ENCODE results near the gene ZBED3.
A peak's percentile ranks its signal among the peaks of the same experiment; 100 is the strongest.

Gene ZBED3

DNA sequence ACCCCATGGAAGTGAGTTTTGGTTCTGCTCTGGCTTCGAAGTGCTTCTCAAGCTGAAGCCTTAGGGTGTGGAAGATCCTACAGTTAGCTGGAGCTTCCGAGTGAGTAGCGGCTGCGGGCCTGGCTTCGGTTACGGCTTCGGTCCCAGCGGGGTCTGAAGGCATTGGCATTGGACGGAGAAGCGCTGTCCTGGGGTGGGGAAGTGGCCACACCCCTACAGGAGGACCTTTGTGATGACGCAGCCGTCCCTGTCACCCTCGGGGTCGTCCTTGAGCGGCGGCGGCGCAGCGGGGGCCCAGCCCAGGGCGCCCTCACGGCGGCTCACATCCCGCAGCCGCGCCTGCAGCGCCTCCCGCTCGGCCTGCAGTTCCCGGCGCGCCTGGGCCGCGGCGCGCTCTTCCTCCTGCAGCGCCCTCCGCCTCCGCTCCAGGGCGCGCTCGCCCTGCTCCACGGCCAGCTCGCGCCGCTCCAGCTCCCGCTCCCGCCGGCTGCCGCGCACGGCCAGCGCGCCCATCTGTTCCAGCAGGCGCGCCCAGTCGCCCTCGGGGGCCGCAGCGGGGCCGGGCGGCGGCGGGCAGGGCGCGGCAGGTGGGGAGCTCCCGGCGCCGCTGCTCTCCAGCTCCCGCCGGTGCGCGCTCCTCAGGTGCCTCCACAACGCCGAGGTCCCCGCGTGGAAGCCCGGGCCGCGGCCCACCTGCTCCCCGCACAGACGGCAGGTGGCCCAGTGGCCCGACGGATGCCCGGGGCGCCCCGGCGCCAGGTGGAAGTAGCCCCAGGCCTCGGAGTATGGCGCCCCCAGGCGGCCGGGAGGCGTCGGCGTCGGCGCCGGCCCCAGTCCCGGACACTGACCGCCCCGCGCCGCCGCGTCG lies 9.9 kb downstream of the ZBED3 start:
- DNase-seq (ENCODE audit: low spot score), result peak; percentile 47

DNA sequence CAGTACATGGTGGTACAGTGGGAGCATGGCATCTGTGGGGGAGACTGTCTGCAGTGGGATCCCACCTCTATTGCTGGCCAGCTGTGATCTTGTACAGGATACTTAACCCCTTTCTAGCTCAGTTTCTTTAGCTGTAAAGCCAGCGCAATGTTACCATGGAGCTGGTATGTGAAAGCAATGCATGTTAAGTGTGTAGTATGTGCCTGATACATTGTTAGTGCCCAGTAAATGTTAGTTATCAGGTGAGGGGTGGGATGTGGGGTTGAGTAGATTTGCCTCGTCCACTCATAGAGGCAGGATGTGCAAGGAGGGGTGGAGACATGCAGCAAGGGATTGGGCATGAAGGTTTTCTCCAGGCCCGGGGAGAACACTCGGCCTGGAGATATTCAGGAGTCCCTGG lies 12.3 kb downstream of the ZBED3 start:
- DNase-seq (ENCODE audit: low spot score), result no peak

DNA sequence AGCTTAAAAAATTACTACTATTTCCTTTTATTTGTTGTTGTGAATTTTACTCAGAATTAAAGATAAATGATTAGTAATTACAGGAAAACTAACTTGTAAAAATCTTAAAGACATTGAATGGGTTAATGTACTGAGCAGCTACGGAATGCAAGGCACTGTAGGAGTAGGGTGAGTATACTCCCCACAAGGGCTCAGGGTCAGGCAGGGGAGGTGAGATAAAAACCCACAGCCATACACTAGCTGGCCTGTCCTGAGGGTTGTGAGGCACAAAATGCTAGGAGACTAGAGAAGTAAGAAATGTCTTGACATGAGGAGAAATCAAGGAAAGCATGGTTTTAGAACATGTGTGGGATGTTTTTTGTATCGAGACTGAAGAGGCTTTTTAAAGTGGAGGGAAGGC lies 13.4 kb downstream of the ZBED3 start:
- DNase-seq (ENCODE audit: low spot score), result no peak

DNA sequence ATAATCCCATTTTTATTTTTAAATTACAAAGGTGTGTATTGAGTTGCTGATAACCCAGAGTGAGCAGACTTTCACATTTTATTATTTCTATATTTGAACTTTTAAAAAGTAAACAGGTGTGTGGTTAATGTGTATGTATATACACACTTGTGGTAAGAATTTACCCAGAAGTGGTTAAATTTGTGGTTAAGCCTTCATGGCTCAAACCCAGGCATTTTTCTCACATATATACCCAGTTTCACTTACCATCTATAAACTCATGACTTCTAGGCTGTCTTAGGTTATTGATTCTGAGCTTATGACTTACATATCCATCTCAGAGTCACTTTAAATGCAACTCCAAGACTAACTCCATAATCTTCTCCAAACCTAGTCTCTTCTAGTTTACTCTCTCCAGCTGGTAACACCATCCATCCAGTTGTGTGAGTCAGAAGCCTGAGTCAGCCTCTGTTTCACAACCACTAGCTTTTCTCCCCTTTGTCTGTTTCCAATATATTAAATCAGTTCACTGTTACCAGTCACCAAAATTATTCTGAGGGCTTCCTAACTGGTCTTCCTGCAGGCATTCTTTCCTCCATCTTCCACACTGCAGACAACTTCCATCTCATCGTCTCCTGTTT lies 20.2 kb downstream of the ZBED3 start:
- DNase-seq (ENCODE audit: low spot score), result no peak

DNA sequence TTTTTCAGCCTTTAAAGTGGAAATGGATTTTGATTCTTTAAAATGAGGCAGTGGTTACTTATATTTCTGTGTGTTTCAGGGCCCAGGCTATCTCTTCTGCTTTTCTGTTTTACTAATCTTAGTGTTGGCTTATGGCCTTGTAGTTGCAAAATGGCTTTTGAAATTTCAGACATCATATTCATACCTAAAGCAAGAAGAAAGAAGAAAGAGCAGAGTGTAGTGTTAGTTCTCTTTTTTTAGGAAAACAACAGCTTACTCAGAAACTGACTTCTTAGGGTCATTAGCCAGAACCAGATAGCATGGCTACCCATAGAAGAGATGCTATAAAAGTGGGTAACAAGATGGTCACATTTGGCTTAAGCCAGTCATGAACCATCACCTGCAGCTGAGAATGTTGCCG lies 20.9 kb downstream of the ZBED3 start:
- no peak for DNase-seq (ENCODE audit: low spot score)

DNA sequence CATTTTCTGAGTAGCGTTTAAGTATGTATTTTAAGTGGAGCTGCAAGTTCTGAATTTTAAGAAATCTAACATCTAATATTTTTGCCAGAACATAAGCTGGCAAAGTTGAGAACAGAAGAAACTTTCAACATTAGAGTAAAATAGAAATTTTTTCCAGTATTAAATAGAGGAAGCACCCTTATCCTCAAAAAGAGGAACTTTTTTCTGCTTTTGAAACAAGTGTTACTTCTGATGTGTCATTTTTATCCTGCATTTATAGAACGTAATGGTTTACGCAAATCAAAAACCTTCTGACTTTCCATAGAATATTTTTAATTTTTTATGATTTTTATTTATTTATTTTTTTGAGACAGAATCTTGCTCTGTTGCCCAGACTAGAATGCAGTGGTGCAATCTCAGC lies 21.8 kb downstream of the ZBED3 start:
- DNase-seq (ENCODE audit: low spot score), result no peak

DNA sequence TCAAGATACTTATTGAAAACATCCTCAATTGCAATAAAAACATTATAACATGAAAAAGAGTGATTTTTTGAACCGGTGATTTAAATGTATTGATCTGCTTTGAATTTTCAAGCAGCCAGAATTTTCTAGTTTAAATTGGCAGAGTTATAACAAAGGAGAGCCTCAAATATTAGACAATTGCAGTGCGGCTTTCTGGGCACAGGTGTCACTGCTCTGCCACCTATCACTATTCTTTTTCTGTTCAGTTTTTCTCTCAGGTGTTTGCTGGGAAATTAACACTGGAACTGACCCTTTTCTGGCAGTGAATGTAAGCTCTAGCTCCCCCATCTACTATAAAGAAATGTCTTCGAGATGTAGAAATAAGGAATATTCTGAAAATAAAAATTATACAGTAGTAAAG lies 23.0 kb downstream of the ZBED3 start:
- DNase-seq (ENCODE audit: low spot score), result no peak

DNA sequence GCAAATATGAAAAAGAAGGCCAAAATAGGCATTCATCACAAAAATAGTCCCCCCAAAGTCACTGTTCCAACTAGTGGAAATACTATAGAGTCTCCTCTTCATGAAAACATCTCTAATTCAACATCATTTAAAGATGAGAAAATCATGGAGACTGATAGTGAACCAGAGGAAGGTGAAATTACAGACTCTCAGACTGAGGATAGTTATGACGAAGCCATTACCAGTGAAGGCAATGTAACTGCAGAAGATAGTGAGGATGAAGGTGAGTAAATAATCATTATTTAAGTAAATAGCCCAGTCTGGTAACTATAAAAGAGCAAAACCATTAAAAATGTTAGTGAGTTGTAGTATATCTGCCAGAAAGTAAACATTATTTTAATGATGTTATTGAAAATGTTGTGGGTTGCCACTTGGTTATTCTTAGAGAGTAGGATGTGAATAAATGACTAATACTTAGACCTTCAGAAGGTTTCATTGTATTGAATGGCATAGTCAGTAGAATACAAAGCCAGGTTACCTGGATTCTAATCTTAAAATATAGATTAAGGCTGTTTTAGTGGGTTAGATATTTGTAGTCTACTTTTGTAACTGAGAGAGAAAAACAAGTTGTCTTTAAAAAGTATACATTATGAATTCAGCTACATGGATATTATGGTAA lies 40.5 kb downstream of the ZBED3 start:
- DNase-seq (ENCODE audit: low spot score), result no peak

DNA sequence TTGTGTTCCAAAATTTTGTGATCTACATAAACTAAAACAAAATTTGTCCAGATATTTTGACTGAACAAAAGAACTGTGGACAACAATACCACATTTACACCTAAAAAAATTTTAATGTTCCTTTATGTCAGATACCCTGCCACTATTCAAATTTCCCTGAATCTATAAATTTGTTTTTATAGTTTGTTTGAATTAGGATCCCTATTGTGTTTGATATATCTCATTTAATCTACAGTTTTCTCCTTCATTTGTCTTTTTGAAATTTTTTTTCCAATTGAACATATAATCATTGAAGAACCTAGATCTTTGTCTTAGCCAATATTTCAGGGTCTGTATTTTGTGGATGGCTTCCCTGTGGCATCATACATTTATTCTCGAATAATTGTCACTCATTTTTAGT lies 51.1 kb downstream of the ZBED3 start:
- DNase-seq (ENCODE audit: low spot score), result no peak

DNA sequence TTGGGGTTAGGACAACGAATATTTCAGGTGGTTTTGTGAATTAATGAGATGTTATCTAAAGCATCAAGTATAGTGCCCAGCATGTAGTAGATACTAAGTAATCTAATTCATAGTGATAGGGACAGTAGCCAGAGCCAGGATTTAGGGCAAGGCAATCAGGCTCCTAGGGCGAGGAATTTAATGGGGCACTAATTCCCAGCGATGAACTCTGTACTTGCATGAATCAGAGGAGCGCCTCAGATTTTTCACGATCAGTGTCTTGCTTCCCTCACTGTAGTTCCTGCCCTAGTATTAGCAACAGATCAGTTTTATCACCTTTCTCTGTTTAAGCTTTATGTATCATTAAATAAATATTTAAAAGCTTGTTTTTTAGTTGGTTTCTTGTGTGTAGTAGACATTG lies 53.7 kb downstream of the ZBED3 start:
- no peak for DNase-seq (ENCODE audit: low spot score)

DNA sequence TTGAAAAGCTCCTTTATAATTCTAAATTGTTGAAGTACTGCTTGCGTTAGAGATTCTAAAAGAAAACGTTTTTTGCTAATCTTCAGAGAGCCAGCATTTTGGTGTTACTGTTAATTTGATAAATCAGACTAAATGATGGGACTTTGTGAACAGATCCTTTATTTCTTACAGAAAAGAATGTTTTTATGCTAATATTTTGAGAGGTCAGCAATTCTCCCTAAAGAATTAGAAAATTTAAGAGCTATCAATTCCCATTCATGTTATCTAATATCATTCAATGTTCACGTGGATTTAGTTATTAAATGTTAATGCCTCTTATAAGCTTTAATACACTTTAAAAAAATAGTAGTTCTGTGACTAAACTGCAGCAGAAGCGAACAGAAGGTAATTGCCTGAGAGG lies 54.5 kb downstream of the ZBED3 start:
- no peak for DNase-seq (ENCODE audit: low spot score)

DNA sequence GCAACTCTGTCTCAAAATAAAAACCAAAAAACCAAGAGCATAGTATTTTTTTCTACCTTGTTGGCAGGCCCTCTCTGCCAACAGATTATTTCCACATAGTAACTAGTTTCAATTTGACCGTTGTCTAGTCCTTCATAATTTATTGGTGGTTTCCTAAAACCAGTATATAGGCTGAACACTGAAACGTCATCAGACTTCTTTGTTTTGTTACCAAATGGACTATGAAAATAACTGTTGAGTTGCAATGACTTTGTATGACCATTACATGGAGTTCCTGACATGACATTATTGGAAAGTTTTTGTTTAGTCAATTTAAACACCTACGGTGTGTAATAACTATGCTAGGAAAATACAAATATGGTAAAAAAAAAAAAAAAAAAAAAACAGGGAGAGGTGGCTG lies 55.2 kb downstream of the ZBED3 start:
- DNase-seq (ENCODE audit: low spot score), result no peak

DNA sequence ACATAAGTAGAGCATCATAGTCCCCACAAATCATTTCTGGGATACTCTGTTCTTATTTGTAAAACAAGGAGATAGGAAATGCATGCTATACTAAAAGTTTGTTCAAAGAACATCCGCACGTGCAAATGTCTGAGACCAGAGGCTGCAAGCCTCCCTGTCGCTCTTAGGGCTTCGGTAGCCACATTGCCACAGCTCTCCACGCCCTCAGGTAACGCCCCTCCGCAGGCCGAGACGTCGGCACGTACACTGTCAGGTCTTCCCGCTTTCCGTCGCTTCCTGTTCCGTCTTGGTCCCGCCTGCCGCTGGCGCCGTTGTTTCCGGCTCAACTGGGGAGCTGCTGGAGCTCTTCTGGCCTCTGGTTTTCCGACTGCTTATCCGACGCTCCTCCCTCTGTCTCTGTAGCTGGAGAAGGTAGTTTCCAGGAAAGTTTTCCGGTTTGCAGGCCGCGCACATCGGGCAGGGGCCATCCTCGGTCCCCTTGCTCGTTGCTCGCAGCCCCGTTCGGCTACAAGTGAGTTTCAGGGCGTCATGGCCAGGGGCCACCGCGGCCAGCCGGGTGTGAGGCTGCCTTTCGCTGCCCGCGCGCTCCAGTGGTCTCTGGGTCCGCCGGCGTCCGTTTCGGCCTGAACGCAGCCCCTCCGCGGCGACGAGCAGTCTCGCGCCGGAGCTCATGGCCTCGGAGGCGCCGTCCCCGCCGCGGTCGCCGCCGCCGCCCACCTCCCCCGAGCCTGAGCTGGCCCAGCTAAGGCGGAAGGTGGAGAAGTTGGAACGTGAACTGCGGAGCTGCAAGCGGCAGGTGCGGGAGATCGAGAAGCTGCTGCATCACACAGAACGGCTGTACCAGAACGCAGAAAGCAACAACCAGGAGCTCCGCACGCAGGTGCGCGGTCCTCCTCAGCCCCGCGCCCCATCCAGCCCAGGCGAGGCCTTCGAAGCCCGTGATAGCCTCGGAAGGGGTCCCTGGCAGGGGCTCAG lies 56.7 kb downstream of the ZBED3 start, which contains the start of gene AGGF1:
AGGF1 (plus strand) TSS at position 308 of the 975 bp plus-strand sequence; CDS start at position 671, 363 bp downstream.
- peak; percentile 90 for DNase-seq (ENCODE audit: low spot score)

DNA sequence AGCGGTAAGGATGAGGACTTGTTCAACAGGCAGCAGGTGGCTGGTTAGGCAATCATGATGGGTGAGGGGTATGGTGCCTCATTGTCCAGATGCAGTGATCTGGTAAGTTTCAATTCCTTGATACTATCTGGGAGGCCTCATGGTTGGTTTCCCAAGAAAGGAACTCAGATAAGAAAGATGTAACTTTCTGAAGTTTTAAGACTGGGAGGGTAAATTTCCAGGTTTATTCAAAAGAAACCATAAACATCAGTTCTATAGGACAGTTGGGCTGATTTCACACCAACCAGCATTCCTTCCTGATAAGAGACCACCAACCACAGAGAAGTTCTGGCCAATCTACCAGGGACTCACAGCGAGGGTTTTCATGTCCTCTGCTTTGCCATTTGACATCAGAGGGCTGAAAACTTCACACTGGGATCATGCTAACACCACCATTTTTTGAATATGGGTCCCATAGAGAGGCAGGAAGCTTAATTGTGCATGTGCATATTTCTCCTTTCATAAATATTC lies 57.7 kb downstream of the ZBED3 start:
- no peak for DNase-seq (ENCODE audit: low spot score)

DNA sequence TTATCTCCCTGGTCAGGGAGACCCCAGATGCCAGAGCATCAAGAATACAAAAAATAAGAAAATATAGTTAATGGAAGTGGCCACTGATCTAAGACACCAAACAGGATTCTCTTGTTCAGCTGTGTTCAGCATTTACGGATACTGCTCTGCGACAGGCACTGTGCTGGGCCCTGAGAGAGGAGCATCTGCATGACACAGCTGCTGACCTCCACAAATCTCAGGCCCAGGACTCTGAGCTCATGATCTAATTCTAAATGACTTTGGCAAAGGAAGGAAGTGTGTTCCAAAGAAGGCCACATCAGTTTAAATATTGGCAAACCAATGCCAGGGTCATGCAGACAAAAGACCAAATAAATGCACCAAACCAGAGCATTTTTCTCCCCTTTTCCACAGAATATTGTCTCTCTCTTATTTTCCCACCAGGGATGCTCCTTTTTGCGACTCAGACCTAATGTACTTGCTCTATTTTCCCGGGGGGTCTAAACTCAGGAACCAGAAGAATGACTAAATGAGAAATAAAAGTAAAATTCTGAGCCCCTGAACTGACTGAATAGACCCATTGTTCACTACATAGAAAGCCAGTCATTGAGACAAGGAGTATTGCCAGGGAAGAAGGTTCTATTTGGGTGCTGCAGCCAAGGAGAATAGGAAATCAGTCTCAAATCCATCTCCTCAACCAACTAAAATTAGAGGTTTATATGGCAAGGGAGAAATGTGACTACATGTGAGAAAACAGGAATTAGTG lies 58.3 kb downstream of the ZBED3 start:
- no peak for DNase-seq (ENCODE audit: low spot score)

DNA sequence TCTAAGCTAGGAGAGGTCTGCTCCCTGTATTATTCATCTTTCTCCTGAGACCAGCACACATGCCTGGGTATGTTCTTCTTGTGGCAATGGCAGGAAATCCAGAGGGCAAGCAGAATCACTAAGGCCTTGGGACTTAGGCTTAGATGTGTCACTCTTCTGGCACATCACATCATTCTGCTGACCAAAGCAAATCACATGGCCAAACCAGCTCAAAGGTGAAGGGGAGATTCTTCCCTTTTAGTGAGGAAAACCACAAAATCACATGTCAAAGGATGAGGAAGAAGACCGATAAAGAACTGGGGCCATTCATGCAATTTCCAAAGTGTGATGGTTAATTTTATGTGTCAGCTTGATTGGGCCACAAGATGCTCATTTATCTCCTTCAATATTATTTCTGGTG lies 62.6 kb downstream of the ZBED3 start:
- DNase-seq (ENCODE audit: low spot score), result no peak

DNA sequence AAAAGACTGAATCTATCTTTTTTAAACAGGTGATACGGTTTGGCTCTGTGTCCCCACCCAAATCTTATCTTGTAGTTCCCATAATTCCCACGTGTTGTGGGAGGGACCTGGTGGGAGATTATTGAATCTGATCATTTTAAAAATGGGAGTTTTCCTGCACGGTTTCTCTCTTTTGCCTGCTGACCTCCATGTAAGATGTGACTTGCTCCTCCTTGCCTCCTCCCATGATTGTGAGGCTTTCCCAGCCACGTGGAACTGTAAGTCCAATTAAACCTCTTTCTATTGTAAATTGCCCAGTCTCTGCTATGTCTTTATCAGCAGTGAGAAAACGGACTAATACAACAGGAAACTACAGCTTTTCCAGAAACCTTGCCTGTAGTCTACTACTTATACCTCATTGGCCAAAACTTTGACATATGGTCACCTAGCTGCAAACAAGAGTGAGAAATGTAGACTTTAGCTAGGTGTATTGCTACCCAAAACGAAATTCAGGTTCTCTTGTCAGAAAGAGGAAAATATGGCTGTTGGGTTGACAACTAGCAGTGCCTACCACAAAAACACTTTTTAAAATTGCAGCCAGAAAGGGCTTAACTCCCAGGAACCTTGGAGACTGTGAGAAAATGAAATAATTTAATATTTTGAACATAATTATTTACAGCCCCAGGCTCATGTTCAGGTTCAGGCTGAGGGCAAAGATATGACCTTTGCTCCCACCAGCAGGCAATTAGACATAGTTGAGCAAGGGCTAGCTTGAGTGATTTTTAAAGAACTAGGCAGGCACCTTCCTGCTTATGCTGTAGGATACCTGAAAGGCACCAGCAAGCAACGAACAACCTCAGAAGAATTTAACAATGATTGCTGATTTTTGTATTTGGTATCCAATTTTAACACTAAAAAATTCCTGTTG lies 64.3 kb downstream of the ZBED3 start:
- DNase-seq (ENCODE audit: low spot score), result no peak

Data from kidney capillary endothelial cell (primary cell).